K562 (cell line): ENCODE results near the gene TMEM106B.

ENCODE experiments used
- C11orf30 ChIP-seq: fragments of 450-650 bp; IDR thresholded peaks from 2 replicates; pipeline ENCODE4 v1.6.1; 2016; ENCODE audit warnings: low read depth, mild to moderate bottlenecking
- CTCF ChIP-seq, 3 experiments: IDR thresholded peaks in 2 of 3; conservative IDR thresholded peaks in 1 of 3; 2 replicates each; pipeline ENCODE4 v1.5.1; 2011 to 2012; ENCODE audit warnings: low read length in 3 of 3, mild to moderate bottlenecking in 3 of 3, control low read depth in 2 of 3, improper control_type of control experiment in 1 of 3, inconsistent platforms in 1 of 3, low read depth in 1 of 3, mixed read lengths in 1 of 3, moderate library complexity in 1 of 3; ENCODE audit not compliant: insufficient read depth in 2 of 3
- EGR1 ChIP-seq: fragments of 450-650 bp; conservative IDR thresholded peaks from 2 replicates; pipeline ENCODE4 v1.6.1; 2017; ENCODE audit warnings: mild to moderate bottlenecking
- HCFC1 ChIP-seq: IDR thresholded peaks from 2 replicates; pipeline ENCODE4 v1.6.1; 2012; ENCODE audit warnings: low read depth, low read length, improper control_type of control experiment
- HNRNPLL ChIP-seq: fragments of 200-400 bp; formaldehyde crosslinking; IDR thresholded peaks from 2 replicates; pipeline ENCODE4 v1.6.1; 2017; ENCODE audit warnings: low read length, low read depth, mild to moderate bottlenecking; ENCODE audit not compliant: poor library complexity, severe bottlenecking
- MTF1 ChIP-seq: fragments of 250-450 bp; sonication (Bioruptor Pico); IDR thresholded peaks from 2 replicates; pipeline ENCODE4 v1.9.0; 2021; ENCODE audit warnings: moderate library complexity, mild to moderate bottlenecking, inconsistent platforms, borderline replicate concordance
- MXI1 ChIP-seq: IDR thresholded peaks from 2 replicates; pipeline ENCODE4 v1.6.1; 2011; ENCODE audit warnings: low read depth, mild to moderate bottlenecking, improper control_type of control experiment, low read length
- POLR2A ChIP-seq: fragments of 450-650 bp; conservative IDR thresholded peaks from 2 replicates; pipeline ENCODE4 v1.6.1; 2016
- POLR3A ChIP-seq: IDR thresholded peaks from 2 replicates; pipeline ENCODE4 v1.6.1; 2011; ENCODE audit warnings: borderline replicate concordance, mild to moderate bottlenecking, moderate library complexity; ENCODE audit not compliant: insufficient read length, insufficient read depth; ENCODE audit errors: extremely low read depth
- RAD21 ChIP-seq, 2 experiments: fragments of 250-450 bp in 1 of 2; fragments of 450-650 bp in 1 of 2; sonication (Bioruptor Pico) in 1 of 2; formaldehyde crosslinking in 1 of 2; IDR thresholded peaks in 1 of 2; conservative IDR thresholded peaks in 1 of 2; 2 replicates each; pipeline versions ENCODE4 v1.4.0 to v1.8.0; 2020 to 2022; ENCODE audit warnings: mild to moderate bottlenecking in 2 of 2, moderate library complexity in 1 of 2
- RBM25 ChIP-seq: fragments of 200-400 bp; formaldehyde crosslinking; IDR thresholded peaks from 2 replicates; pipeline ENCODE4 v1.6.1; 2018; ENCODE audit warnings: low read length, low read depth, moderate library complexity; ENCODE audit not compliant: severe bottlenecking
- SMAD2 ChIP-seq: fragments of 150-350 bp; IDR thresholded peaks from 2 replicates; pipeline ENCODE4 v1.6.1; 2014; ENCODE audit warnings: low read depth, mild to moderate bottlenecking, low read length
- SMARCC2 ChIP-seq: fragments of 450-650 bp; IDR thresholded peaks from 2 replicates; pipeline ENCODE4 v1.6.1; 2017; ENCODE audit warnings: antibody characterized with exemption, moderate library complexity, mild to moderate bottlenecking, low read depth
- TEAD4 ChIP-seq, 2 experiments: sonication (generic) in 1 of 2; formaldehyde crosslinking in 1 of 2; IDR thresholded peaks; 2 replicates each; pipeline versions ENCODE4 v1.6.1 to v1.8.0; 2012 to 2022; ENCODE audit warnings: borderline replicate concordance in 1 of 2, inconsistent platforms in 1 of 2, low read length in 1 of 2, mild to moderate bottlenecking in 1 of 2, missing genetic modification reagents in 1 of 2

- TF ChIP-seq TEAD4 (IDR thresholded peaks at IDR 0.05; ENCODE audit: low read length) (no peak), TEAD4 (CRISPR knock-in tag; IDR thresholded peaks at IDR 0.05; ENCODE audit: borderline replicate concordance) (no peak), CTCF (IDR thresholded peaks at IDR 0.05 in 2 of 3, conservative IDR thresholded peaks at IDR 0.05 in 1 of 3; ENCODE audit: insufficient read depth in 2 of 3, low read depth in 1 of 3, low read length in 3 of 3) (no peak), SMARCC2 (no peak), EGR1 (no peak), C11orf30 (no peak), POLR2A (no peak), HCFC1 (no peak), SMAD2 (no peak), RAD21 (CRISPR knock-in tag; conservative IDR thresholded peaks at IDR 0.05 in 1 of 2, IDR thresholded peaks at IDR 0.05 in 1 of 2) (no peak), RBM25 (no peak), MXI1 (no peak), MTF1 (CRISPR knock-in tag) (no peak), POLR3A (no peak), HNRNPLL (no peak)
These were observed 22.1 kb downstream of the TMEM106B start for GRCh38 chr7:12233175-12233574.
